Measurements from ENCODE around the gene JAG1. TPM values are rescaled to one million over a fixed set of nuclear protein-coding genes. Genes with fewer than 3 reads are reported as not detected.

JAG1 gene
- total RNA-seq, 2 donors from 2014 or later: 30.9 to 32.8 TPM

DNA sequence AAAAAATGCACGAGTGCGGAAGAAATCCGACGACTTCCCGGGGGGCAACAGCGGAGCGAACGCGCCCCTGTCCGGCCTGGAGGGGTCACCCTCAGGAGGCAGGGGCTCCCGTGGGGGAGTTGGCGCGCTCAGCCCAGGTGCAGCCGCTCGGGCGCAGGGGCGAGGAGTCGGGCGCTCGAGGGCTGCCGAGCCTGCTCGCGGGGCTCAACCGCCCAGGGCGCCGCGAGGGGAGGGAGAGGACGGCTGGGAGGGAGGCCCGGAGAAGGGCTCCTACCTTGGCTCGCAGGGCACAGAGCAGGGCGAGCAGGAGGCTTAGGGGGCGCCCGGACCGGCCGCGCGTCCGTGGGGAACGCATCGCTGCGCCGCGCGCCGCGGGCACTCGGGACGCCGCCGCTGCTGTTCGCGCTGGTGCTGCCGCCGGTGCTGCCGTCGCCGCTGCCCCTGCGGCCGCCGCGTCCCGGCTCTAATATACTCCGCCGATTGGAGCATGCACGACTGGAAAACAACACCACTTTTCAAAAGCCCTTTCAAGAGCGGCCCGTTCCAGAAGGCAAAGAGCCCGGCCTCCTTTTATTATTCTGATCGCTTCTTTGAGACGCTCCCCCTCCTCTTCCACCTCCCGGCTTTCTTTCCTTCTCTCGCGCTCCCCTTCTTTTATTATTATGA, 490 bp downstream of the JAG1 start:
- TF ChIP-seq, protein P1, sequence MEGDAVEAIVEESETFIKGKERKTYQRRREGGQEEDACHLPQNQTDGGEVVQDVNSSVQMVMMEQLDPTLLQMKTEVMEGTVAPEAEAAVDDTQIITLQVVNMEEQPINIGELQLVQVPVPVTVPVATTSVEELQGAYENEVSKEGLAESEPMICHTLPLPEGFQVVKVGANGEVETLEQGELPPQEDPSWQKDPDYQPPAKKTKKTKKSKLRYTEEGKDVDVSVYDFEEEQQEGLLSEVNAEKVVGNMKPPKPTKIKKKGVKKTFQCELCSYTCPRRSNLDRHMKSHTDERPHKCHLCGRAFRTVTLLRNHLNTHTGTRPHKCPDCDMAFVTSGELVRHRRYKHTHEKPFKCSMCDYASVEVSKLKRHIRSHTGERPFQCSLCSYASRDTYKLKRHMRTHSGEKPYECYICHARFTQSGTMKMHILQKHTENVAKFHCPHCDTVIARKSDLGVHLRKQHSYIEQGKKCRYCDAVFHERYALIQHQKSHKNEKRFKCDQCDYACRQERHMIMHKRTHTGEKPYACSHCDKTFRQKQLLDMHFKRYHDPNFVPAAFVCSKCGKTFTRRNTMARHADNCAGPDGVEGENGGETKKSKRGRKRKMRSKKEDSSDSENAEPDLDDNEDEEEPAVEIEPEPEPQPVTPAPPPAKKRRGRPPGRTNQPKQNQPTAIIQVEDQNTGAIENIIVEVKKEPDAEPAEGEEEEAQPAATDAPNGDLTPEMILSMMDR (IDR thresholded peaks at IDR 0.05): no peak
- Histone ChIP-seq H3K27ac (peak overlapping the region; percentile 98), H3K4me1 (peaks cover 0 to 42% of the 10 kb centered on the region in 2 donors), H3K9me3 (no peaks in the 10 kb centered on the region), H3K4me3 (peak overlapping the region; percentile 87 to 94), H3K27me3 (no peaks in the 10 kb centered on the region), H3K36me3 (peaks cover 1% of the 10 kb centered on the region)
- no peak for DNase-seq (ENCODE audit: low spot score)

DNA sequence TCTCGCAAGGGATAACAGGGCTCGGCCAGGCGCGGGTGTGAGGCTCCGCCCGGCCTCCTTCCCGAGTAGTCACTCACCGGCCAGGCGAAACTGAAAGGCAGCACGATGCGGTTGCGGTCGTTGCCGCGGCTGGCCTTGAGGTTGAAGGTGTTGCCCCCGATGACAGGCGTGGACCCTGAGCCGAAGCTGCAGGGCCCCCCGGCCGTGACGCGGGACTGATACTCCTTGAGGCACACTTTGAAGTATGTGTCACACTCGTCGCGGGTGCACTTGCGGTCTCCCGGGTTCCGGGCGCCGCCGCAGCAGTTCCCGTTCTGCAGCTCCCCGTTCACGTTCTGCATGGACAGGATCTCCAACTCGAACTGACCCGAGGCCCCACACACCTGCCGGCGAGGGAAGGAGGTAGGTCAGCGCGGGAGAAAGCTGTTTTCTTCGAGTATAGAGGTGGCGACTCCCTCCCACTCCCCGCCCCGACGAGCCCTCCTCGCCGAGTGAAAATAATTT, 1.1 kb downstream of the JAG1 start:
- Histone ChIP-seq H3K9me3 (no peaks in the 10 kb centered on the region), H3K4me1 (peaks cover 0 to 48% of the 10 kb centered on the region in 2 donors), H3K27me3 (no peaks in the 10 kb centered on the region), H3K27ac (peak overlapping the region; percentile 98), H3K4me3 (peak overlapping the region; percentile 87 to 94), H3K36me3 (peaks cover 7% of the 10 kb centered on the region)
- TF ChIP-seq, protein P1 (IDR thresholded peaks at IDR 0.05): no peak
- peak; percentile 74 for DNase-seq (ENCODE audit: low spot score)

DNA sequence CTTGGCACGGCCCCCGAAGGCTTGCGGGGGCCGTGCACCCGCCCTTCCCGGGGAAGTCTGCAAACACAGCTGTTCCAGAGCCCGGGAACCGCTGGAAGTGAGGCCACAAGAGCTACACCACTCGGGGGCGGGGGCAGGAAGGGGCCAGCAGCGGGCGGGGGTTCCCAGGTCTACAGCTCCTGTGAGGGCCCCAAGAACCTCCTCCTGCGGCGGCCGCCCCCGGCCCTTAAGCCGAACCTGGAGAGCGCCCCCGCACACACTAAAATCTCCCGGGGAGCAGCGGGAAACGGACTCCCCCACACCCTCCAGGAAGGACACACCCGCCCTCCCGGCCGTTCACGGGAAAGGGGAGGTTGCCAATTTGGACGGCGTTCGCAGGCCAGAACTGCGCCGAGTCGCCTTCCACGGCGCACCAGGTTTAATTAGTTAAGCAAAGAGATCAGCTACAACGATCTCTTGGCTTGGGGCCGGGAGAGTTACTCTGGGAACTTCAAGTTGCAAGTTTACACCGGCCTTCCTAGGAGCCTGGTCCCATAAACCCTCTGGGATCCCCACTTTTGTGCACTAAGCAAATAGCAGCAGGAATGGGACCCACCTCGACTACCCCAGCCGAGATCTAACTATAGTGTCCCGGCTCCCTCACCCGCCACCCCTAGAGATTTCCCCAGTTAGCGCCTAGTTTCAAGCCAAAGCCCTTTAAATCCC, 1.7 kb downstream of the JAG1 start:
- Histone ChIP-seq H3K27ac (peak overlapping the region; percentile 98), H3K9me3 (no peaks in the 10 kb centered on the region), H3K4me3 (peak overlapping the region; percentile 87 to 94), H3K36me3 (peaks cover 13% of the 10 kb centered on the region), H3K4me1 (peaks cover 0 to 54% of the 10 kb centered on the region in 2 donors), H3K27me3 (no peaks in the 10 kb centered on the region)
- DNase-seq (ENCODE audit: low spot score): peak; percentile 83
- TF ChIP-seq, protein P1 (IDR thresholded peaks at IDR 0.05): no peak

DNA sequence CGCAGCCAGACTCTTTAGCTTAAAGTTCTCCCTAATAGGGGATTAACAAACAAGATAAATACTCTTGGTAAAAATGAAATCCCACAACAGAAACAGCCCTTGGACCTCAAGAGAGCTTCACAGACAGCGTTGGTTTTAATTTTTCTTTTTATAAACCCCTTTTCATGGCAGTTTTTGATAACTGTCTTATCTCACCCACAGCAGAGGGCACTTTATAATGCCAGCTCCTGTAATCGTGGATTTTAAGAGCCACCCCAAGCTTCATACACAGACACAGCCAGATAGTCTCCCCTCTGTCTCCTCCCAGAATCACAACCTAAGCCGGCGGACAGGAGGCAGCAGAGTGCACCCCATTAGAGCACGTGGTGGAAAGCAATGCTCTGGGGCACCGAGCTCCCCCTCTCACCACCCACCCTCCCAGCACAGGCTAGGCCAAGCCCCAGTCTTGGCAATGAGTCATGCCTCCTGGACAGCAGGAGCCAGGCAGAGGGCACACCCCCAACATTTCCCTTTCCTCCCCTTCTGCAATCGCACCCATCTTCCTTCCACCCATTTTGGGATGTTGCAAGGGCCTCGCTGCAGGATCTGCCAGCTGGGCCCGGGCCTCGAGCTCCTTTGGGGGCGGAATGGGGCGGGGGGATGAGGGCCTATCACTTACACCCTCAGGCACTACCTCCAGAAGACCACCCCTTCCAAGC, 2.4 kb downstream of the JAG1 start:
- H3K27me3 ChIP-seq: no peaks in the 10 kb centered on the region
- H3K27ac ChIP-seq: peak overlapping the region; percentile 98
- no peaks in the 10 kb centered on the region for H3K9me3 ChIP-seq
- DNase-seq (ENCODE audit: low spot score): peak; percentile 91
- peaks cover 13% of the 10 kb centered on the region for H3K36me3 ChIP-seq
- TF ChIP-seq, protein P1 (IDR thresholded peaks at IDR 0.05): peak in 1 of 2 donors; percentile 73
- H3K4me3 ChIP-seq: peak overlapping the region; percentile 87 to 94
- H3K4me1 ChIP-seq: peaks cover 0 to 61% of the 10 kb centered on the region in 2 donors

DNA sequence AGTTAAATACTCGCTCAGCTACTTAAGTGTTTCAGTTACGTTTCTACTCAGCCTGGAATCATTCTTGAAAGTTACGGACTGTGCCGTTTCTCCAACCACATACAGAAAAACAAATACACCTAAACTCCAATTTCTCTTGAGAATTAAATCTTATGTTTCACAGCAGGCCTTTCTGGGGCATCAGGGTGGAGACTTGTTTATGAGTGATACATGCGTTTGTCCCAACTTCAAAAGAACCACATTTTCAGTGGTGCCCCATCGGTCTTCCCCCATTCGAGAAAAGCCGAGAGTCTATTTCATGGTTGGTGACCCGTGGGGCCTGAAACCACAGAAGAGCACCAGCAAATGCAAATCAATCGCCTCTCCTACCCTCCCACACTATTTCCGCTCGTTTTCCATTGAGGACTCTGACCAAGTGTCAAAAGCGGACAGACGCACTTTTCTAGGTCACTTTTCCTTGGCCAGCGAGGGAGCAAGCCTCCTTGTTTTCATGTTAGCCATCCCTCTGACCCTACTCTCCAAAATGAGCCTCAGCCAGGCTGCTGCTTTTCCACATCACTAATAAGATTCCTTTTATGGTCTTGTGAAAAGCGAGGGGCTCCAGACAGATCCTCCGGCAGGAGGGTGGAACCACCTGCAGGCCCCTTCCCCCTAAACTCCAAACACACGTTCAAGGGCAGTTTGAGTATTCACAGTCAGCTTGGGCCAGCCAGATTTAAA, 3.1 kb downstream of the JAG1 start:
- Histone ChIP-seq H3K4me3 (peak overlapping the region; percentile 87 to 94), H3K36me3 (peaks cover 13% of the 10 kb centered on the region), H3K9me3 (no peaks in the 10 kb centered on the region), H3K27me3 (no peaks in the 10 kb centered on the region), H3K27ac (peak overlapping the region; percentile 98), H3K4me1 (peaks cover 0 to 68% of the 10 kb centered on the region in 2 donors)
- no peak for DNase-seq (ENCODE audit: low spot score)
- TF ChIP-seq, protein P1 (IDR thresholded peaks at IDR 0.05): no peak

All from right atrium auricular region (tissue), 2 donors.